Endodermal cell (in vitro differentiated cells): ENCODE measurements around the gene LRRK1. TPM values are rescaled to one million over a fixed set of nuclear protein-coding genes. Genes with fewer than 3 reads are reported as not detected.

Experiments used
- DNase-seq: peaks from one replicate; pipeline ENCODE4 v3.0.0-alpha.2; 2017
- H3K27ac ChIP-seq: 2 replicates; pipeline ENCODE4 v1.5.1; 2013; ENCODE audit warnings: mild to moderate bottlenecking, low read depth, low read length, moderate library complexity
- H3K27me3 ChIP-seq: 2 replicates; pipeline ENCODE4 v1.6.1; 2013; ENCODE audit warnings: mild to moderate bottlenecking, low read length, moderate library complexity; ENCODE audit not compliant: insufficient read depth, control insufficient read depth, poor library complexity, severe bottlenecking
- H3K36me3 ChIP-seq: 2 replicates; pipeline ENCODE4 v1.7.0; 2013; ENCODE audit warnings: mild to moderate bottlenecking, low read length, moderate library complexity; ENCODE audit not compliant: control insufficient read depth, insufficient read depth
- H3K4me1 ChIP-seq: one replicate; pipeline ENCODE4 v1.7.0; 2013; ENCODE audit warnings: low read length; ENCODE audit not compliant: control insufficient read depth, insufficient read depth
- H3K4me3 ChIP-seq: 2 replicates; pipeline ENCODE4 v1.5.1; 2013; ENCODE audit warnings: mild to moderate bottlenecking, low read length, moderate library complexity
- H3K9ac ChIP-seq: 2 replicates; pipeline ENCODE4 v1.6.1; 2013; ENCODE audit warnings: mild to moderate bottlenecking, low read length, moderate library complexity; ENCODE audit not compliant: poor library complexity, severe bottlenecking; ENCODE audit errors: extremely low read depth
- H3K9me3 ChIP-seq: 2 replicates; pipeline ENCODE4 v1.6.1; 2013; ENCODE audit warnings: mild to moderate bottlenecking, low read length, moderate library complexity; ENCODE audit not compliant: control insufficient read depth
- H3K27ac Mint-ChIP-seq: 2 replicates; pipeline ENCODE4 v1.8.0; 2020; ENCODE audit warnings: mixed read lengths
- H3K27me3 Mint-ChIP-seq: 2 replicates; pipeline ENCODE4 v1.8.0; 2021; ENCODE audit warnings: mild to moderate bottlenecking, mixed read lengths; ENCODE audit not compliant: insufficient read depth
- H3K36me3 Mint-ChIP-seq: 2 replicates; pipeline ENCODE4 v1.8.0; 2020; ENCODE audit warnings: low read depth, mixed read lengths
- H3K4me1 Mint-ChIP-seq: 2 replicates; pipeline ENCODE4 v1.8.0; 2020; ENCODE audit warnings: mixed read lengths
- H3K4me3 Mint-ChIP-seq: 2 replicates; pipeline ENCODE4 v1.8.0; 2020; ENCODE audit warnings: mild to moderate bottlenecking, moderate library complexity, mixed read lengths
- H3K9me3 Mint-ChIP-seq: 2 replicates; pipeline ENCODE4 v1.8.0; 2020; ENCODE audit warnings: mild to moderate bottlenecking, mixed read lengths
- WGBS, 2 experiments: methylation state at CpG; one replicate each; pipeline versions ENCODE4 v1.1.5 to v1.1.7; 2013; ENCODE audit warnings: missing lambda C conversion rate in 2 of 2, mixed read lengths in 1 of 2; ENCODE audit not compliant: insufficient coverage in 1 of 2, insufficient read length in 1 of 2; 5-methylcytosine and 5-hydroxymethylcytosine counted together
- total RNA-seq, 2 donors: library from RNA; stranded (reverse); fragmentation: NEBNext Ultra II Directional in 1 of 2; extraction: Animal tissue kit (Norgen Biotek cat#: 25700) in 1 of 2; gene quantifications; 2 replicates in 1 of 2; 3 replicates in 1 of 2; pipeline ENCODE4 v1.2.1, GENCODE V29; 2021
- TF ChIP-seq, protein P1 (sequence below): fragments of 200-600 bp; sonication (generic); conservative IDR thresholded peaks from 2 replicates; pipeline ENCODE4 v1.5.0; 2021; ENCODE audit warnings: antibody characterized with exemption, mild to moderate bottlenecking

The LRRK1 gene
- total RNA-seq, 2 donors from 2014 or later: 2.7 to 5.1 TPM

DNA sequence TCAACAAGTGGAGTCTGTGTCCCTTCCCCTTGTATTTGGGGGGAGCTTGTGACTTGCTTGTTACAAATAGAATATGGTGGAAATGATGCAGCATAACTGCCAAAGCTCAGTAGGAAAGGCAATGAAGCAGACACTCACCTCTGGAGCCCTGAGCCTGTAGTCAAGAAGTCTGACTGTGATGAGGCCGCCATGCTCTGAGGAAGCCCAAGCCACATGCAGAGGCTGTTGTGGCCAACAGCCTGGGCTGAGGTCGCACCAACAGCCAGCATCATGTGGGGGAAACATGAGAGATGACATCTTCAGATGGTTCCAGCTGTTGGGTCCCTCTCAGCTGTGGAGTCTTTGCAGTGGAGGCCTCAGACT, 171.3 kb downstream of the LRRK1 start:
- Mint-ChIP-seq H3K4me3 (no peak overlapping the region), H3K27ac (no peak overlapping the region), H3K36me3 (no peaks in the 10 kb centered on the region), H3K27me3 (peaks cover 8% of the 10 kb centered on the region), H3K4me1 (no peaks in the 10 kb centered on the region), H3K9me3 (no peaks in the 10 kb centered on the region)
- H3K9me3 ChIP-seq: no peaks in the 10 kb centered on the region
- H3K4me3 ChIP-seq: no peak overlapping the region
- H3K9ac ChIP-seq: no peak overlapping the region
- no peaks in the 10 kb centered on the region for H3K4me1 ChIP-seq
- no peaks in the 10 kb centered on the region for H3K36me3 ChIP-seq
- DNase-seq: no peak
- H3K27ac ChIP-seq: no peak overlapping the region
- no peaks in the 10 kb centered on the region for H3K27me3 ChIP-seq
- 91 to 100% methylated on average over 2 of the region's 2 CpGs for WGBS, 2 experiments
- TF ChIP-seq, protein P1, sequence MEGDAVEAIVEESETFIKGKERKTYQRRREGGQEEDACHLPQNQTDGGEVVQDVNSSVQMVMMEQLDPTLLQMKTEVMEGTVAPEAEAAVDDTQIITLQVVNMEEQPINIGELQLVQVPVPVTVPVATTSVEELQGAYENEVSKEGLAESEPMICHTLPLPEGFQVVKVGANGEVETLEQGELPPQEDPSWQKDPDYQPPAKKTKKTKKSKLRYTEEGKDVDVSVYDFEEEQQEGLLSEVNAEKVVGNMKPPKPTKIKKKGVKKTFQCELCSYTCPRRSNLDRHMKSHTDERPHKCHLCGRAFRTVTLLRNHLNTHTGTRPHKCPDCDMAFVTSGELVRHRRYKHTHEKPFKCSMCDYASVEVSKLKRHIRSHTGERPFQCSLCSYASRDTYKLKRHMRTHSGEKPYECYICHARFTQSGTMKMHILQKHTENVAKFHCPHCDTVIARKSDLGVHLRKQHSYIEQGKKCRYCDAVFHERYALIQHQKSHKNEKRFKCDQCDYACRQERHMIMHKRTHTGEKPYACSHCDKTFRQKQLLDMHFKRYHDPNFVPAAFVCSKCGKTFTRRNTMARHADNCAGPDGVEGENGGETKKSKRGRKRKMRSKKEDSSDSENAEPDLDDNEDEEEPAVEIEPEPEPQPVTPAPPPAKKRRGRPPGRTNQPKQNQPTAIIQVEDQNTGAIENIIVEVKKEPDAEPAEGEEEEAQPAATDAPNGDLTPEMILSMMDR: no peak

DNA sequence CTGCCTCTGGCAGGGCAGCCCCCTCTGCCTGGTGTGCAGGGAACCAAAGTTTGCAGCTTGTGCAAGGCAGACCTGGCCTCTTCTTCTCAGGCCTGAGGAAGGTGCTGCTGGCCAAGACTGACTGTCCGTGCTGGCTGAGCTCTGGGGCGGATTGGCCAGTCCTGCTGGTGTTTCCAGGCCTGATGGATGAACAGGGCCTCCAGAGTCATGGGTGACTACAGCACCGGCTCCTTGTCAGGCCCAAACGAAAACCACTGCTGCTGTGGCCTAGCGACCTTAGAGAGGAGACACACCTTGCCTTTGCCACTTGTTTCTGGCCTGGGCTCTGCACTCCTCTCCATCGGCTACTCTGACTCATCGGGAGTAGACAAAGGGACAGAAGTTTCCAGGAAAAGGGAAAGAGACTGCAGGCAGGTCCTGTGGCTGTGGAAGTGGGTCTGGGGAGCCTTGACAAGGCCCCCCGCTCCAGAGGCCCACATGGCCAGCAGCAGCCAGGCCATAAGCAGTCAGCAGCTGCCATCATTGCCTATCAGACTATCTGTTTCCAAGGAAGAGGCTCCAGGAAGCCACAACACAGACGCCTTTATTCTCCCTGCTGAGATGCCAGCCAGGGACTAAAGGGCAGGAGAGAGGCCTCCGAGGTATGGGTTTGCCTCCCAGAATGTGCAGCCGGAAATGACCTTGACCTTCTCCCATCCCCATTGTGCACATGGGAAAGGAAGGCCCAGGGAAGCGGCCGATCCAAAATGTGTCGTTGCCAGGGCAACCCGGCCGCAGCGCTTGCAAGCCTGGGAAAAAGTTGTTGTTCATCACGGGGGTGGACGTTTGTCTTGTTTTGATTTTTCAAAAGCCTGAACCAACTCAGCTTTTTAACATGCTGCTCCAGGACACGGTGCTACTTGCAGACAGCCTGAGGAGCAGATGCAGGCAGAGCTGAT, 172.2 kb downstream of the LRRK1 start:
- Mint-ChIP-seq H3K9me3 (no peaks in the 10 kb centered on the region), H3K4me3 (no peak overlapping the region), H3K4me1 (no peaks in the 10 kb centered on the region), H3K27me3 (peaks cover 8% of the 10 kb centered on the region), H3K36me3 (no peaks in the 10 kb centered on the region), H3K27ac (no peak overlapping the region)
- peak overlapping the region; percentile 83 for H3K27ac ChIP-seq
- WGBS, 2 experiments: 79 to 85% methylated on average over 15 to 20 of the region's 20 CpGs
- H3K4me1 ChIP-seq: no peaks in the 10 kb centered on the region
- no peaks in the 10 kb centered on the region for H3K27me3 ChIP-seq
- no peaks in the 10 kb centered on the region for H3K36me3 ChIP-seq
- peak; percentile 43 for DNase-seq
- no peaks in the 10 kb centered on the region for H3K9me3 ChIP-seq
- H3K9ac ChIP-seq: no peak overlapping the region
- no peak overlapping the region for H3K4me3 ChIP-seq
- TF ChIP-seq, protein P1: no peak

DNA sequence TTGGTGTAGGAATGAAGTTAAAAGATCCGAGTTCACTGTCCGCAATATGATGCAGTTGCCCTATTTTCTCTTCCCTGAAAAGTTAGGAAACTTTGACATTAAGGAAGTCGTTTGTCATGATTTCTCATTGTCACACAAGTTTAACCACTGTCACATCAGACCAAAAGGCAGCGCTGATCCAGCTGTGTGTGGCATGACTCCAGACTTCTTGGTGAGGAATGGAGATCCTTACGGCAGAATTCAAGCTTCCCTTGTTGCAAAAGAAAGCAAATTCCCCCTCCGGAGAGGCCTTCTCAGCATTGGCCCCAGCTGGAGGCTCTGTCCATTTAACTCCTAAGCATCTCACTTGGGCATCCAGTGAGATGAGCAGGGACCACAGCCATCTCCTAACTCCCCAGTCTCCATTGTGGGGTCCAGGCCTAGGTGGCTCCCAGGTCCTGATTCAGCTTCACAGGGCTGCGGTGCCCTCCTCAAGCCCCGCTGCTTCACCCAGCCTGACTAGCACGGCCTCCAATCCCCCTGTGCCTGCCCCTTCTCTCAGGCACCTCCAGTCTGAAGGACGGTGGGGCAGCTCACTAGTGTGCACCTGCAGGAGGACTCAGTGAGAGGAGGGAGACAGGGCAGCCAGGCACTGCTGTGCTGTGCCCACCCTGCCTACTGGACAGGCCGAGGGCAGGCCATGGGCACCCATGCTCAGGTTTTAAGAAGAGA, 173.2 kb downstream of the LRRK1 start:
- Histone ChIP-seq H3K9ac (no peak overlapping the region), H3K36me3 (no peaks in the 10 kb centered on the region), H3K27ac (peak overlapping the region; percentile 83), H3K4me3 (no peak overlapping the region), H3K4me1 (no peaks in the 10 kb centered on the region), H3K9me3 (no peaks in the 10 kb centered on the region), H3K27me3 (no peaks in the 10 kb centered on the region)
- Mint-ChIP-seq H3K27ac (no peak overlapping the region), H3K4me1 (no peaks in the 10 kb centered on the region), H3K4me3 (no peak overlapping the region), H3K36me3 (no peaks in the 10 kb centered on the region), H3K27me3 (peaks cover 5% of the 10 kb centered on the region), H3K9me3 (no peaks in the 10 kb centered on the region)
- DNase-seq: no peak
- TF ChIP-seq, protein P1: no peak
- 89 to 94% methylated on average over 8 to 11 of the region's 11 CpGs for WGBS, 2 experiments
